Measurements from ENCODE around the gene FBN2.

GRCh38 chr5:128412145-128412930, 125.7 kb downstream of the FBN2 start:
- TF ChIP-seq EGR1 (IDR thresholded peaks at IDR 0.05) (no peak), CREB1 (IDR thresholded peaks at IDR 0.05; ENCODE audit: low read depth) (no peak), TAF1 (IDR thresholded peaks at IDR 0.05; ENCODE audit: low read depth) (no peak), REST (IDR thresholded peaks at IDR 0.05; ENCODE audit: low read depth) (no peak), RAD21 (IDR thresholded peaks at IDR 0.05; ENCODE audit: low read depth) (no peak), EP300 (IDR thresholded peaks at IDR 0.05; ENCODE audit: borderline replicate concordance) (no peak), NFIC (IDR thresholded peaks at IDR 0.05) (no peak), CEBPB (IDR thresholded peaks at IDR 0.05) (no peak), TCF12 (IDR thresholded peaks at IDR 0.05; ENCODE audit: low read depth) (no peak), MAX (IDR thresholded peaks at IDR 0.05) (no peak), ZBTB7A (IDR thresholded peaks at IDR 0.05; ENCODE audit: low read depth) (no peak)
